IMR-90 (cell line): Measurements from ENCODE around the gene NCR1. TPM values are rescaled to one million over a fixed set of nuclear protein-coding genes. Genes with fewer than 3 reads are reported as not detected.

Source experiments
- ATAC-seq: fragments of 200-7000 bp; cut with Tn5 transposase; 2 replicates; pipeline ENCODE4 v1.9.1; 2020; ENCODE audit warnings: low read depth, mild to moderate bottlenecking, moderate library complexity
- BruUV-seq: library from RNA; stranded (reverse); fragments of 400-500 nt; replicated peaks from 2 replicates; lab custom pipeline; 2021; lab: Mats Ljungman, UMichigan
- CTCF ChIA-PET: fragments of 300-600 bp; formaldehyde crosslinking; extraction: SDS; loops from one replicate; lab custom pipeline; 2021; ENCODE audit warnings: antibody characterized with exemption; lab: Yijun Ruan, JAX
- POLR2A ChIA-PET: fragments of 300-600 bp; sonication (Branson Sonifier 250); formaldehyde crosslinking; loops from one replicate; lab custom pipeline; 2022; ENCODE audit warnings: antibody characterized with exemption; ENCODE audit not compliant: unreplicated experiment; lab: Charles Lee
- DNase-seq: peaks from one replicate; pipeline ENCODE4 v3.0.0; 2013
- H2AFZ ChIP-seq: replicated peaks from 2 replicates; pipeline ENCODE3; 2013; ENCODE audit warnings: low read length, mild to moderate bottlenecking; ENCODE audit not compliant: poor library complexity
- H2AK5ac ChIP-seq: 2 replicates; pipeline ENCODE4 v1.6.1; 2013; ENCODE audit warnings: low read depth, low read length, inconsistent platforms
- H2AK9ac ChIP-seq: replicated peaks from 2 replicates; pipeline ENCODE3; 2013; ENCODE audit warnings: mild to moderate bottlenecking, low read depth, low read length, moderate library complexity; ENCODE audit not compliant: poor library complexity
- H2BK120ac ChIP-seq: 2 replicates; pipeline ENCODE4 v1.6.1; 2013; ENCODE audit warnings: low read depth, low read length, inconsistent platforms
- H2BK15ac ChIP-seq: 3 replicates; pipeline ENCODE4 v1.6.1; 2013; ENCODE audit warnings: low read depth, low read length, inconsistent platforms
- H2BK20ac ChIP-seq: 2 replicates; pipeline ENCODE4 v1.6.1; 2013; ENCODE audit warnings: low read depth, mild to moderate bottlenecking, inconsistent platforms, low read length, moderate library complexity
- H2BK5ac ChIP-seq: 2 replicates; pipeline ENCODE4 v1.6.1; 2013; ENCODE audit warnings: mild to moderate bottlenecking, low read depth, low read length, inconsistent platforms; ENCODE audit not compliant: poor library complexity, severe bottlenecking
- H3K14ac ChIP-seq: replicated peaks from 2 replicates; pipeline ENCODE4 v1.6.1; 2013; ENCODE audit warnings: low read depth, low read length, inconsistent platforms
- H3K18ac ChIP-seq: 2 replicates; pipeline ENCODE4 v1.6.1; 2013; ENCODE audit warnings: low read depth, low read length, control low read depth
- H3K23ac ChIP-seq: 2 replicates; pipeline ENCODE4 v1.6.1; 2013; ENCODE audit warnings: low read depth, low read length, inconsistent platforms
- H3K27ac ChIP-seq: 2 replicates; pipeline ENCODE4 v1.5.1; 2013; ENCODE audit warnings: mild to moderate bottlenecking, control low read depth, low read length; ENCODE audit not compliant: insufficient read depth
- H3K27me3 ChIP-seq: 2 replicates; pipeline ENCODE4 v1.6.1; 2013; ENCODE audit warnings: low read length; ENCODE audit not compliant: control insufficient read depth, insufficient read depth
- H3K36me3 ChIP-seq: 2 replicates; pipeline ENCODE4 v1.6.1; 2013; ENCODE audit warnings: low read length, mixed read lengths; ENCODE audit not compliant: control insufficient read depth, insufficient read depth
- H3K4ac ChIP-seq: 2 replicates; pipeline ENCODE4 v1.6.1; 2013; ENCODE audit warnings: low read depth, low read length, inconsistent platforms
- H3K4me1 ChIP-seq: 2 replicates; pipeline ENCODE4 v1.6.1; 2013; ENCODE audit warnings: low read length, mixed read lengths; ENCODE audit not compliant: control insufficient read depth, insufficient read depth
- H3K4me2 ChIP-seq: 2 replicates; pipeline ENCODE4 v1.6.1; 2013; ENCODE audit warnings: low read depth, mild to moderate bottlenecking, control low read depth, low read length, moderate library complexity
- H3K4me3 ChIP-seq: 2 replicates; pipeline ENCODE4 v1.5.1; 2013; ENCODE audit warnings: low read depth, mild to moderate bottlenecking, control low read depth, low read length, moderate library complexity; ENCODE audit not compliant: insufficient read depth
- H3K56ac ChIP-seq: 2 replicates; pipeline ENCODE4 v1.6.1; 2013; ENCODE audit warnings: low read length, inconsistent platforms; ENCODE audit not compliant: insufficient read depth; ENCODE audit errors: extremely low read depth
- H3K79me1 ChIP-seq, 2 experiments: 2 replicates each; pipeline ENCODE4 v1.6.1; 2013; ENCODE audit warnings: low read length in 2 of 2, inconsistent platforms in 1 of 2, low read depth in 1 of 2
- H3K9ac ChIP-seq: 2 replicates; pipeline ENCODE4 v1.6.1; 2013; ENCODE audit warnings: low read depth, low read length, control low read depth
- H3K9me1 ChIP-seq: 2 replicates; pipeline ENCODE4 v1.6.1; 2013; ENCODE audit warnings: low read length, inconsistent platforms; ENCODE audit not compliant: insufficient read depth
- H3K9me3 ChIP-seq: 2 replicates; pipeline ENCODE4 v1.6.1; 2013; ENCODE audit warnings: low read length; ENCODE audit not compliant: control insufficient read depth, insufficient read depth
- H4K20me1 ChIP-seq: 2 replicates; pipeline ENCODE4 v1.6.1; 2013; ENCODE audit warnings: low read length, inconsistent platforms; ENCODE audit not compliant: insufficient read depth
- H4K5ac ChIP-seq: 2 replicates; pipeline ENCODE4 v1.6.1; 2013; ENCODE audit warnings: mild to moderate bottlenecking, low read depth, low read length, control low read depth
- H4K8ac ChIP-seq, 2 experiments: 2 replicates each; pipeline ENCODE4 v1.6.1; 2013; ENCODE audit warnings: low read depth in 2 of 2, low read length in 2 of 2, control low read depth in 1 of 2, inconsistent platforms in 1 of 2
- H4K91ac ChIP-seq: 2 replicates; pipeline ENCODE4 v1.6.1; 2013; ENCODE audit warnings: low read depth, low read length, inconsistent platforms; ENCODE audit not compliant: insufficient read depth
- CEBPB ChIP-seq: IDR thresholded peaks from 2 replicates; pipeline ENCODE4 v1.6.1; 2012; ENCODE audit warnings: low read depth, low read length, improper control_type of control experiment
- CHD1 ChIP-seq: IDR thresholded peaks from 2 replicates; pipeline ENCODE4 v1.6.1; 2012; ENCODE audit warnings: low read depth, low read length, improper control_type of control experiment
- FOS ChIP-seq: fragments of 150-350 bp; IDR thresholded peaks from 2 replicates; pipeline ENCODE4 v1.6.1; 2016; ENCODE audit warnings: low read depth, low read length
- MAFK ChIP-seq: IDR thresholded peaks from 2 replicates; pipeline ENCODE4 v1.6.1; 2012; ENCODE audit warnings: low read depth, low read length, improper control_type of control experiment
- MAZ ChIP-seq: IDR thresholded peaks from 2 replicates; pipeline ENCODE4 v1.6.1; 2012; ENCODE audit warnings: low read depth, mild to moderate bottlenecking, low read length, improper control_type of control experiment, moderate library complexity, borderline replicate concordance
- MXI1 ChIP-seq: IDR thresholded peaks from 2 replicates; pipeline ENCODE4 v1.6.1; 2012; ENCODE audit warnings: low read depth, mild to moderate bottlenecking, low read length, moderate library complexity, borderline replicate concordance
- NFE2L2 ChIP-seq: fragments of 150-350 bp; IDR thresholded peaks from 2 replicates; pipeline ENCODE4 v1.6.1; 2016; ENCODE audit warnings: low read depth, mild to moderate bottlenecking, low read length
- POLR2A ChIP-seq: IDR thresholded peaks from 2 replicates; pipeline ENCODE4 v1.6.1; 2012; ENCODE audit warnings: mild to moderate bottlenecking, low read depth, low read length
- RAD21 ChIP-seq: IDR thresholded peaks from 2 replicates; pipeline ENCODE4 v1.6.1; 2012; ENCODE audit warnings: low read length, improper control_type of control experiment
- RCOR1 ChIP-seq: IDR thresholded peaks from 2 replicates; pipeline ENCODE4 v1.6.1; 2012; ENCODE audit warnings: mild to moderate bottlenecking, low read length, improper control_type of control experiment; ENCODE audit not compliant: insufficient replicate concordance
- RFX5 ChIP-seq: IDR thresholded peaks from 2 replicates; pipeline ENCODE4 v1.8.0; 2012; ENCODE audit warnings: low read depth, mild to moderate bottlenecking, low read length, moderate library complexity
- SMC3 ChIP-seq: fragments of 150-350 bp; IDR thresholded peaks from 2 replicates; pipeline ENCODE4 v1.6.1; 2016; ENCODE audit warnings: low read depth, mild to moderate bottlenecking, antibody characterized with exemption, low read length, moderate library complexity
- WGBS, 2 experiments: methylation state at CpG; one replicate each; pipeline versions ENCODE4 v1.1.5 to v1.1.7; 2013; ENCODE audit warnings: missing lambda C conversion rate in 2 of 2; ENCODE audit not compliant: insufficient read length in 1 of 2; ENCODE audit errors: extremely low coverage in 2 of 2; 5-methylcytosine and 5-hydroxymethylcytosine counted together
- dilution Hi-C: fragments of 300-500 bp; cut with HindIII; formaldehyde crosslinking; loops from one replicate; pipeline ENCODE4 v1.14.3; 2018; ENCODE audit warnings: low sequenced_read_pairs; ENCODE audit not compliant: unreplicated experiment
- in situ Hi-C: fragments of 300-500 bp; cut with MboI; formaldehyde crosslinking; loops from 3 replicates; pipeline ENCODE4 v1.14.3; 2019; ENCODE audit warnings: low sequenced_read_pairs, inconsistent platforms, mixed read lengths
- intact Hi-C: fragments of 100-400 bp; cut with micrococcal nuclease; formaldehyde crosslinking; loops from 2 replicates; pipeline ENCODE4 v1.10.0; 2022
- polyA plus RNA-seq, 3 experiments: library from polyadenylated mRNA; depleted of rRNA; stranded (reverse); fragments of >200 nt; gene quantifications; 2 replicates each; pipeline ENCODE4 v1.2.3, GENCODE V29; 2012; ENCODE audit warnings: low replicate concordance in 1 of 3
- total RNA-seq: library from RNA; depleted of rRNA; stranded (reverse); fragments of >200 nt; gene quantifications from 2 replicates; pipeline ENCODE4 v1.2.3, GENCODE V29; 2012
- TF ChIP-seq, protein P1 (sequence below): conservative IDR thresholded peaks from 2 replicates; pipeline ENCODE4 v1.5.1; 2012; ENCODE audit warnings: mild to moderate bottlenecking, low read depth, low read length, improper control_type of control experiment
- TF ChIP-seq, protein P2 (sequence below): fragments of 150-350 bp; IDR thresholded peaks from 2 replicates; pipeline ENCODE4 v1.6.1; 2016; ENCODE audit warnings: low read depth, mild to moderate bottlenecking, low read length, moderate library complexity, borderline replicate concordance
- TF ChIP-seq, protein P3 (sequence below): fragments of 150-350 bp; IDR thresholded peaks from 2 replicates; pipeline ENCODE4 v1.6.1; 2017; ENCODE audit warnings: mild to moderate bottlenecking, antibody characterized with exemption, low read length, low read depth

Gene NCR1
- total and polyA plus RNA-seq, 2 of the 4 experiments (the other 2 are of a cell fraction): not detected

DNA sequence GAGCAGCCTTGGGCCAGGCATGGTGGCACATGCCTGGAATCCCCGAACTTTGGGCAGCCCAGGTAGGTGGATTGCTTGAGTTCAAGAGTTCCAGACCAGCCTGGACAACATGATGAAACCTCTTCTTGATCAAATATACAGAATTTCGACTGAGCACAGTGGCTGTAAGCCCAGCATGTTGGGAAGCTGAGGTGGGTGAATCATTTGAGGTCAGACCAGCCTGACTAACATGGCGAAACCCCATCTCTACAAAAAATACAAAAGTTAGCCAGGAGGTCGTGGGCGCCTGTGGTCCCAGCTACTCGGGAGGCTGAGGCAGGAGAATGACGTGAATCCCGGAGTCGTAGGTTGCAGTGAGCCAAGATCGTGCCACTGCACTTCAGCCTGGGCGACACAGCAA is 49.4 kb downstream of the NCR1 start:
- Histone ChIP-seq H2BK20ac (no peak overlapping the region), H3K56ac (no peak overlapping the region), H3K14ac (no peak overlapping the region), H3K9me3 (peaks cover 18% of the 10 kb centered on the region), H4K91ac (no peak overlapping the region), H2BK5ac (no peak overlapping the region), H3K36me3 (no peaks in the 10 kb centered on the region), H4K8ac (no peak overlapping the region), H3K27ac (no peak overlapping the region), H4K5ac (no peak overlapping the region), H2AFZ (no peak overlapping the region), H3K18ac (no peak overlapping the region), H3K79me1 (no peaks in the 10 kb centered on the region), H3K23ac (no peak overlapping the region), H3K4ac (no peak overlapping the region), H2AK9ac (no peak overlapping the region), H3K4me1 (no peaks in the 10 kb centered on the region), H2BK120ac (no peak overlapping the region), H3K27me3 (no peaks in the 10 kb centered on the region), H2AK5ac (no peak overlapping the region), H3K4me3 (no peak overlapping the region), H2BK15ac (no peak overlapping the region), H3K4me2 (no peak overlapping the region), H4K20me1 (no peaks in the 10 kb centered on the region), H3K9ac (no peak overlapping the region), H3K9me1 (no peaks in the 10 kb centered on the region)
- intact Hi-C loops (no loop called here), dilution Hi-C loops (no loop called here), in situ Hi-C loops (no loop called here)
- no TSS peak for BruUV-seq
- ChIA-PET POLR2A (no interaction called here), CTCF (no interaction called here)
- TF ChIP-seq MAZ (no peak), FOS (no peak), CEBPB (no peak), RAD21 (no peak), SMC3 (no peak), CHD1 (no peak), RFX5 (no peak), POLR2A (no peak), RCOR1 (no peak), MAFK (no peak), NFE2L2 (no peak), MXI1 (no peak)
- TF ChIP-seq, protein P1, sequence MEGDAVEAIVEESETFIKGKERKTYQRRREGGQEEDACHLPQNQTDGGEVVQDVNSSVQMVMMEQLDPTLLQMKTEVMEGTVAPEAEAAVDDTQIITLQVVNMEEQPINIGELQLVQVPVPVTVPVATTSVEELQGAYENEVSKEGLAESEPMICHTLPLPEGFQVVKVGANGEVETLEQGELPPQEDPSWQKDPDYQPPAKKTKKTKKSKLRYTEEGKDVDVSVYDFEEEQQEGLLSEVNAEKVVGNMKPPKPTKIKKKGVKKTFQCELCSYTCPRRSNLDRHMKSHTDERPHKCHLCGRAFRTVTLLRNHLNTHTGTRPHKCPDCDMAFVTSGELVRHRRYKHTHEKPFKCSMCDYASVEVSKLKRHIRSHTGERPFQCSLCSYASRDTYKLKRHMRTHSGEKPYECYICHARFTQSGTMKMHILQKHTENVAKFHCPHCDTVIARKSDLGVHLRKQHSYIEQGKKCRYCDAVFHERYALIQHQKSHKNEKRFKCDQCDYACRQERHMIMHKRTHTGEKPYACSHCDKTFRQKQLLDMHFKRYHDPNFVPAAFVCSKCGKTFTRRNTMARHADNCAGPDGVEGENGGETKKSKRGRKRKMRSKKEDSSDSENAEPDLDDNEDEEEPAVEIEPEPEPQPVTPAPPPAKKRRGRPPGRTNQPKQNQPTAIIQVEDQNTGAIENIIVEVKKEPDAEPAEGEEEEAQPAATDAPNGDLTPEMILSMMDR: no peak
- TF ChIP-seq, protein P2, sequence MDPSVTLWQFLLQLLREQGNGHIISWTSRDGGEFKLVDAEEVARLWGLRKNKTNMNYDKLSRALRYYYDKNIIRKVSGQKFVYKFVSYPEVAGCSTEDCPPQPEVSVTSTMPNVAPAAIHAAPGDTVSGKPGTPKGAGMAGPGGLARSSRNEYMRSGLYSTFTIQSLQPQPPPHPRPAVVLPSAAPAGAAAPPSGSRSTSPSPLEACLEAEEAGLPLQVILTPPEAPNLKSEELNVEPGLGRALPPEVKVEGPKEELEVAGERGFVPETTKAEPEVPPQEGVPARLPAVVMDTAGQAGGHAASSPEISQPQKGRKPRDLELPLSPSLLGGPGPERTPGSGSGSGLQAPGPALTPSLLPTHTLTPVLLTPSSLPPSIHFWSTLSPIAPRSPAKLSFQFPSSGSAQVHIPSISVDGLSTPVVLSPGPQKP: no peak
- TF ChIP-seq, protein P3, sequence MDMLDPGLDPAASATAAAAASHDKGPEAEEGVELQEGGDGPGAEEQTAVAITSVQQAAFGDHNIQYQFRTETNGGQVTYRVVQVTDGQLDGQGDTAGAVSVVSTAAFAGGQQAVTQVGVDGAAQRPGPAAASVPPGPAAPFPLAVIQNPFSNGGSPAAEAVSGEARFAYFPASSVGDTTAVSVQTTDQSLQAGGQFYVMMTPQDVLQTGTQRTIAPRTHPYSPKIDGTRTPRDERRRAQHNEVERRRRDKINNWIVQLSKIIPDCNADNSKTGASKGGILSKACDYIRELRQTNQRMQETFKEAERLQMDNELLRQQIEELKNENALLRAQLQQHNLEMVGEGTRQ: no peak
- DNase-seq: no peak
- WGBS, 2 experiments: 92% methylated on average over 5 of the region's 11 CpGs; no CpG with 5 or more reads in 1 of the 2 experiments
- ATAC-seq: no peak
